ENCODE data around the gene CNPY4.
A peak's percentile ranks its signal among the peaks of the same experiment; 100 is the strongest.

CNPY4 gene

DNA sequence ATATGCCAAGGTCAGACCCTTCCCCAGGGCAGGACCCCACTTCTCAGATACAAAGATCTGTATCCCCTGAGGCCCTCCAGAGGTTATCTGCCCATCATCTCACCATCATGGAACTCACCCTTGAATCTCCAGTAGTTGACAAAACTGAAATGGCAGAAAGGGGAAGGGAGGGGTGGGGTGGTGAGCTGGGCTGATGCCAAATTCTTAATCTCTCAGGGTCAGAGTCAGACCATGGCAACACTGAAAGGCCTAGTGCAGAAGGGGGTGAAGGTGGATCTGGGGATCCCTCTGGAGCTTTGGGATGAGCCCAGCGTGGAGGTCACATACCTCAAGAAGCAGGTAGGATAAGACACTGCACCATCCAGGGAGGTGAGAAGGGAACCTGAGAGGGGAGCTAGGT is 3.1 kb downstream of the CNPY4 start:
- Histone ChIP-seq H3K4me1 (ENCODE audit: insufficient read depth, poor library complexity, severe bottlenecking) (peaks cover 5% of the 10 kb centered on the region), H3K36me3 (ENCODE audit: low read depth) (no peaks in the 10 kb centered on the region), H3K27ac (ENCODE audit: poor library complexity, severe bottlenecking) (no peak overlapping the region), H3K27me3 (ENCODE audit: insufficient read depth, poor library complexity, severe bottlenecking) (no peaks in the 10 kb centered on the region), H3K4me3 (ENCODE audit: severe bottlenecking) (no peak overlapping the region), H3K9me3 (ENCODE audit: severe bottlenecking) (no peaks in the 10 kb centered on the region)
- no peak for DNase-seq (ENCODE audit: low spot score)
- no peak for ATAC-seq (ENCODE audit: low read depth)
- TF ChIP-seq, protein P1, sequence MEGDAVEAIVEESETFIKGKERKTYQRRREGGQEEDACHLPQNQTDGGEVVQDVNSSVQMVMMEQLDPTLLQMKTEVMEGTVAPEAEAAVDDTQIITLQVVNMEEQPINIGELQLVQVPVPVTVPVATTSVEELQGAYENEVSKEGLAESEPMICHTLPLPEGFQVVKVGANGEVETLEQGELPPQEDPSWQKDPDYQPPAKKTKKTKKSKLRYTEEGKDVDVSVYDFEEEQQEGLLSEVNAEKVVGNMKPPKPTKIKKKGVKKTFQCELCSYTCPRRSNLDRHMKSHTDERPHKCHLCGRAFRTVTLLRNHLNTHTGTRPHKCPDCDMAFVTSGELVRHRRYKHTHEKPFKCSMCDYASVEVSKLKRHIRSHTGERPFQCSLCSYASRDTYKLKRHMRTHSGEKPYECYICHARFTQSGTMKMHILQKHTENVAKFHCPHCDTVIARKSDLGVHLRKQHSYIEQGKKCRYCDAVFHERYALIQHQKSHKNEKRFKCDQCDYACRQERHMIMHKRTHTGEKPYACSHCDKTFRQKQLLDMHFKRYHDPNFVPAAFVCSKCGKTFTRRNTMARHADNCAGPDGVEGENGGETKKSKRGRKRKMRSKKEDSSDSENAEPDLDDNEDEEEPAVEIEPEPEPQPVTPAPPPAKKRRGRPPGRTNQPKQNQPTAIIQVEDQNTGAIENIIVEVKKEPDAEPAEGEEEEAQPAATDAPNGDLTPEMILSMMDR (IDR thresholded peaks at IDR 0.05; ENCODE audit: poor library complexity, severe bottlenecking): no peak

DNA sequence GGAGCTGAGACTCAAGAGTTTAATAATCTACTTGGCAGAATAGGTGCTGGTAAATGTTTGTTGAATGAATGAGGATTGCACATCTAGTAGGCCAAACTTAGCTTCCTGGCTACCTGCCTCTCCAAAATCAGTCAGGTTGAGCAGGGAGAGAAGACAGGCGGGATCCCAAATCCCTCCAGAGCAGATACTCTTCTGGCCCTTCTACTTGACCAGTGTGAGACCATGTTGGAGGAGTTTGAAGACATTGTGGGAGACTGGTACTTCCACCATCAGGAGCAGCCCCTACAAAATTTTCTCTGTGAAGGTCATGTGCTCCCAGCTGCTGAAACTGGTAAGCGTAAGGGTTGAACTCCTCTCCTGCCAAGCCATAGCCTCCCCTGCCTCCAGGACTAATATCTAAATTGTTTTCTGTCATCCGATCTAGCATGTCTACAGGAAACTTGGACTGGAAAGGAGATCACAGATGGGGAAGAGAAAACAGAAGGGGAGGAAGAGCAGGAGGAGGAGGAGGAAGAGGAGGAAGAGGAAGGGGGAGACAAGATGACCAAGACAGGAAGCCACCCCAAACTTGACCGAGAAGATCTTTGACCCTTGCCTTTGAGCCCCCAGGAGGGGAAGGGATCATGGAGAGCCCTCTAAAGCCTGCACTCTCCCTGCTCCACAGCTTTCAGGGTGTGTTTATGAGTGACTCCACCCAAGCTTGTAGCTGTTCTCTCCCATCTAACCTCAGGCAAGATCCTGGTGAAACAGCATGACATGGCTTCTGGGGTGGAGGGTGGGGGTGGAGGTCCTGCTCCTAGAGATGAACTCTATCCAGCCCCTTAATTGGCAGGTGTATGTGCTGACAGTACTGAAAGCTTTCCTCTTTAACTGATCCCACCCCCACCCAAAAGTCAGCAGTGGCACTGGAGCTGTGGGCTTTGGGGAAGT is 5.1 kb downstream of the CNPY4 start:
- ATAC-seq (ENCODE audit: low read depth) (no peak), DNase-seq (ENCODE audit: low spot score) (no peak)
- H3K4me3 ChIP-seq (ENCODE audit: severe bottlenecking): no peak overlapping the region
- TF ChIP-seq, protein P1 (IDR thresholded peaks at IDR 0.05; ENCODE audit: poor library complexity, severe bottlenecking): no peak
- H3K27ac ChIP-seq (ENCODE audit: poor library complexity, severe bottlenecking): no peak overlapping the region
- no peaks in the 10 kb centered on the region for H3K36me3 ChIP-seq (ENCODE audit: low read depth)
- H3K27me3 ChIP-seq (ENCODE audit: insufficient read depth, poor library complexity, severe bottlenecking): no peaks in the 10 kb centered on the region
- no peaks in the 10 kb centered on the region for H3K9me3 ChIP-seq (ENCODE audit: severe bottlenecking)
- peaks cover 5% of the 10 kb centered on the region for H3K4me1 ChIP-seq (ENCODE audit: insufficient read depth, poor library complexity, severe bottlenecking)

DNA sequence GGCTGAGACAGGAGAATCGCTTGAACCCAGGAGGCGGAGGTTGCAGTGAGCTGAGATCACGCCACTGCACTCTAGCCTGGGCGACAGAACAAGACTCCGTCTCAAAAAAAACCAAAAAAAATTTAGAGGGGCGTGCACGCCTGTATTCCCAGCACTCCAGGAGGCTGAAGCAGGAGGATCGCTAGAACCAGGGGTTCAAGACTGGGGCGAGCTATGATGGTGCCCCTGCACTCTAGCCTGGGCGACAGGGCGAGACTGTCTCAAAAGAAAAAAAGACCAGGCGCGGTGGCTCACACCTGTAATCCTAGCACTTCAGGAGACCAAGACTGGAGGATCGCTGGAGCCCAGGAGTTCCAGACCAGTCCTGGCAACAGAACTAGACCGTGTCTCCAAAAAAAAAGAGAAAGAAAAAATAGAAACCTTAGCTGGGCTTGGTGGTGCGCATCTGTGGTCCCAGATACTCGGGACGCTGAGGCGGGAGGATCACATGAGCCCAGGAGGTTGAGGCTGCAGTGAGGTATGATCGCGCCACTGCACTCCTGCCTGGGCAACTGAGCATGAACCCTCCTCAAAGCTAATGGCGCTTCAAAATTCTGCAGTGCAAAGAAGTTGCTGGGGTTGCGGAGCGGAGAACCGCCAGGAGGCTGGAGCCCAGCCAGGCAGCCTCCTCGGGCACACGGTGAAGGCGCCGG is 7.0 kb downstream of the CNPY4 start:
- Histone ChIP-seq H3K36me3 (ENCODE audit: low read depth) (no peaks in the 10 kb centered on the region), H3K4me1 (ENCODE audit: insufficient read depth, poor library complexity, severe bottlenecking) (peaks cover 5% of the 10 kb centered on the region), H3K27me3 (ENCODE audit: insufficient read depth, poor library complexity, severe bottlenecking) (no peaks in the 10 kb centered on the region), H3K4me3 (ENCODE audit: severe bottlenecking) (peak overlapping the region; percentile 61), H3K27ac (ENCODE audit: poor library complexity, severe bottlenecking) (peak overlapping the region; percentile 89), H3K9me3 (ENCODE audit: severe bottlenecking) (no peaks in the 10 kb centered on the region)
- TF ChIP-seq, protein P1 (IDR thresholded peaks at IDR 0.05; ENCODE audit: poor library complexity, severe bottlenecking): no peak
- DNase-seq (ENCODE audit: low spot score) (no peak), ATAC-seq (ENCODE audit: low read depth) (no peak)

DNA sequence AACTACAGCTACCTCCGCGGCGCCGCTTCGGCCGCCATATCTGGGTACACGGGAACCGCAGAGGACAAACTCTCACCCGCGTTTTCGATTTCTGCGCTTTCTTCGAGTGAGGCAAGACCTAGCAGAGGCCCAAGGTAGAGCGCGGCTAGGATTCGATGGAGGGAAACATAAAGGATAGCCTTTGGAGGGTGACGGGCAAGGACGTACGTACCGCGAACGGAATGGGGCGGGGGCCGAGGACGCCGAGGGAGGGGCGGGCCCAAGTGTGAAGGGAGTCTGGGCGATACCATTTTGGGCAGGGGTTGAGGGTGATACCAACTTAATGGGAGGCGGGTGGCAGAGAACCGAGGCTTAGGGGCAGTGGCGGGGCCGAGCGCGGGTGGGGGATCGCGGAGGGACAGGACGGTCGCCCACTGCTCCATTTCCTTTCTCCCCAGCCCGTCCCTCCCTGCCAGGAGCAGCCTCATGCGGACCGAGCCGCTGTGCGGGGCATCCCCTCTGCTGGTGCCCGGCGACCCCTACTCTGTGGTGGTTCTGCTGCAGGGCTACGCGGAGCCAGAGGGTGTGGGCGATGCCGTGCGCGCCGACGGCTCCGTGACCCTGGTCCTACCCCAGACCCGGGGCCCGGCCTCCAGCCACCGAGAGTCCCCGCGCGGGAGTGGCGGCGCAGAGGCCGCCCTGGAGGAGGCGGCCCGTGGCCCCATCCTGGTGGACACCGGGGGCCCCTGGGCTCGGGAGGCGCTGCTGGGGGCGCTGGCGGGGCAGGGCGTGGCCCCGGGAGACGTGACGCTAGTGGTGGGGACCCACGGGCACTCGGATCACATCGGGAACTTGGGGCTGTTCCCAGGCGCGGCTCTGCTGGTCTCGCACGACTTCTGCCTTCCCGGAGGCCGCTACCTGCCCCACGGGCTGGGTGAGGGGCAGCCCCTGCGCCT is 7.8 kb downstream of the CNPY4 start, which contains the start of gene MBLAC1:
Gene MBLAC1 (plus strand): TSS at position 37 of the 935 bp plus-strand sequence. CDS start 429 bp downstream, at position 466.
- peak within 1 kb of the TSS; percentile 89 for H3K27ac ChIP-seq (ENCODE audit: poor library complexity, severe bottlenecking)
- H3K9me3 ChIP-seq (ENCODE audit: severe bottlenecking): no peaks in the 10 kb centered on the region
- TF ChIP-seq, protein P1 (IDR thresholded peaks at IDR 0.05; ENCODE audit: poor library complexity, severe bottlenecking): no peak
- no peaks in the 10 kb centered on the region for H3K27me3 ChIP-seq (ENCODE audit: insufficient read depth, poor library complexity, severe bottlenecking)
- H3K36me3 ChIP-seq (ENCODE audit: low read depth): no peaks in the 10 kb centered on the region
- DNase-seq (ENCODE audit: low spot score): peak; percentile 88
- H3K4me1 ChIP-seq (ENCODE audit: insufficient read depth, poor library complexity, severe bottlenecking): peaks cover 5% of the 10 kb centered on the region
- H3K4me3 ChIP-seq (ENCODE audit: severe bottlenecking): peak within 1 kb of the TSS; percentile 61
- peak; percentile 71 for ATAC-seq (ENCODE audit: low read depth)

Data from RWPE2 (cell line).